DND-41 (cell line): ENCODE data around the gene SCAMP1.

Source experiments
- ATAC-seq: fragments of 200-7000 bp; cut with Tn5 transposase; 3 replicates; pipeline ENCODE4 v1.9.1; 2021; ENCODE audit warnings: low read depth; ENCODE audit not compliant: insufficient read depth
- DNase-seq: peaks from one replicate; pipeline ENCODE4 v3.0.0-alpha.2; 2020
- H2AFZ ChIP-seq: 2 replicates; pipeline ENCODE4 v1.6.0; 2012; ENCODE audit warnings: low read depth, low read length
- H3K27ac ChIP-seq: 2 replicates; pipeline ENCODE4 v1.5.1; 2012; ENCODE audit warnings: low read length, inconsistent platforms
- H3K27me3 ChIP-seq: fragments of 200-600 bp; sonication (generic); 2 replicates; pipeline ENCODE4 v1.6.0; 2012; ENCODE audit warnings: low read length, mild to moderate bottlenecking, inconsistent platforms; ENCODE audit not compliant: insufficient read depth, poor library complexity
- H3K36me3 ChIP-seq: 2 replicates; pipeline ENCODE4 v1.5.1; 2012; ENCODE audit warnings: low read length, inconsistent platforms; ENCODE audit not compliant: insufficient read depth
- H3K4me1 ChIP-seq: 2 replicates; pipeline ENCODE4 v1.5.1; 2012; ENCODE audit warnings: mild to moderate bottlenecking, low read length; ENCODE audit not compliant: insufficient read depth
- H3K4me2 ChIP-seq: 2 replicates; pipeline ENCODE4 v1.6.0; 2012; ENCODE audit warnings: mild to moderate bottlenecking, moderate library complexity, low read length, inconsistent platforms; ENCODE audit not compliant: insufficient read depth
- H3K4me3 ChIP-seq, 2 experiments: fragments of 200-600 bp in 1 of 2; shearing (Covaris generic) in 1 of 2; 2 replicates each; pipeline ENCODE4 v1.5.1; 2012 to 2016; ENCODE audit warnings: inconsistent platforms in 2 of 2, low read length in 2 of 2, mild to moderate bottlenecking in 2 of 2, low read depth in 1 of 2, moderate library complexity in 1 of 2
- H3K79me2 ChIP-seq: 2 replicates; pipeline ENCODE4 v1.6.0; 2012; ENCODE audit warnings: low read length, inconsistent platforms; ENCODE audit not compliant: insufficient read depth
- H3K9ac ChIP-seq: 2 replicates; pipeline ENCODE4 v1.6.0; 2012; ENCODE audit warnings: low read depth, mild to moderate bottlenecking, inconsistent platforms, low read length, moderate library complexity
- H3K9me3 ChIP-seq: 2 replicates; pipeline ENCODE4 v1.5.1; 2012; ENCODE audit warnings: low read length, moderate library complexity, mild to moderate bottlenecking, inconsistent platforms; ENCODE audit not compliant: insufficient read depth, severe bottlenecking
- H4K20me1 ChIP-seq: 2 replicates; pipeline ENCODE4 v1.6.0; 2012; ENCODE audit warnings: low read length; ENCODE audit not compliant: insufficient read depth
- CTCF ChIP-seq: IDR thresholded peaks from 2 replicates; pipeline ENCODE4 v1.5.1; 2012; ENCODE audit warnings: borderline replicate concordance, low read length, moderate library complexity, mild to moderate bottlenecking; ENCODE audit not compliant: poor library complexity, severe bottlenecking; ENCODE audit errors: extremely low read depth
- EZH2 ChIP-seq: IDR thresholded peaks from 3 replicates; pipeline ENCODE4 v1.6.1; 2012; ENCODE audit warnings: borderline replicate concordance, low read depth, mild to moderate bottlenecking, moderate library complexity, low read length, inconsistent platforms; ENCODE audit not compliant: severe bottlenecking

The SCAMP1 gene

GRCh38 chr5:78373231-78373630, 12.8 kb downstream of the SCAMP1 start:
- Histone ChIP-seq H3K9ac (no peak overlapping the region), H4K20me1 (peaks cover 6% of the 10 kb centered on the region), H3K4me3 (no peak overlapping the region), H3K36me3 (no peaks in the 10 kb centered on the region), H2AFZ (no peak overlapping the region), H3K4me2 (no peak overlapping the region), H3K27ac (no peak overlapping the region), H3K9me3 (no peaks in the 10 kb centered on the region), H3K4me1 (no peaks in the 10 kb centered on the region), H3K79me2 (peaks cover 52% of the 10 kb centered on the region), H3K27me3 (no peaks in the 10 kb centered on the region)
- TF ChIP-seq CTCF (no peak), EZH2 (no peak)
- ATAC-seq (no peak), DNase-seq (no peak)

GRCh38 chr5:78376315-78376714, 15.9 kb downstream of the SCAMP1 start:
- Histone ChIP-seq H3K79me2 (peaks cover 25% of the 10 kb centered on the region; the same call in 1 of the 2 replicates), H4K20me1 (no peaks in the 10 kb centered on the region; the same call in 1 of the 2 replicates), H3K4me2 (no peak overlapping the region), H3K27me3 (no peaks in the 10 kb centered on the region), H2AFZ (no peak overlapping the region), H3K36me3 (no peaks in the 10 kb centered on the region), H3K9ac (no peak overlapping the region), H3K9me3 (no peaks in the 10 kb centered on the region), H3K27ac (no peak overlapping the region), H3K4me1 (no peaks in the 10 kb centered on the region), H3K4me3 (no peak overlapping the region)
- TF ChIP-seq EZH2 (no peak), CTCF (no peak)
- DNase-seq = no peak
- no peak for ATAC-seq

- Histone ChIP-seq H3K4me3 (no peak overlapping the region), H3K4me2 (no peak overlapping the region), H3K27ac (no peak overlapping the region)
These were observed 16.8 kb downstream of the SCAMP1 start for GRCh38 chr5:78377056-78377717.

More at GRCh38 chr5:78377056-78377717, 16.8 kb downstream of the SCAMP1 start:
- no peak overlapping the region for H3K9ac ChIP-seq
- H3K9me3 ChIP-seq = no peaks in the 10 kb centered on the region
- TF ChIP-seq CTCF = no peak
- TF ChIP-seq EZH2 = no peak
- H3K4me1 ChIP-seq = no peaks in the 10 kb centered on the region
- no peaks in the 10 kb centered on the region for H4K20me1 ChIP-seq
- no peaks in the 10 kb centered on the region for H3K27me3 ChIP-seq
- DNase-seq (no peak), ATAC-seq (no peak)
- H3K36me3 ChIP-seq = no peaks in the 10 kb centered on the region
- peaks cover 21% of the 10 kb centered on the region; the same call in 1 of the 2 replicates for H3K79me2 ChIP-seq
- no peak overlapping the region for H2AFZ ChIP-seq
